GM12875 (cell line): ENCODE data around the gene BCAR3.
"Not testable (repeated sequence)": the region's sequence is repeated elsewhere in the genome, so short reads cannot be mapped to it uniquely, and the experiment has no call there.

Experiments used
- H3K4me3 ChIP-seq: one replicate; pipeline ENCODE4 v1.5.1; 2011; ENCODE audit warnings: low read depth, low read length, control low read depth
- CTCF ChIP-seq: IDR thresholded peaks from 2 replicates; pipeline ENCODE4 v1.5.1; 2011; ENCODE audit warnings: low read depth, mild to moderate bottlenecking, control low read depth, inconsistent platforms, low read length, moderate library complexity, borderline replicate concordance; ENCODE audit not compliant: insufficient read depth

Gene BCAR3

GRCh38 chr1:93662481-93663207 is 19.0 kb downstream of the BCAR3 start:
- TF ChIP-seq CTCF: no peak
- H3K4me3 ChIP-seq: no peak overlapping the region

- TF ChIP-seq CTCF: no peak
- H3K4me3 ChIP-seq: no peak overlapping the region
These were observed 19.7 kb downstream of the BCAR3 start for GRCh38 chr1:93661829-93662474.

GRCh38 chr1:93661341-93661740 is 20.3 kb downstream of the BCAR3 start:
- not testable (repeated sequence) for H3K4me3 ChIP-seq

GRCh38 chr1:93659822-93660503 is 21.7 kb downstream of the BCAR3 start:
- TF ChIP-seq CTCF: no peak
- no peak overlapping the region for H3K4me3 ChIP-seq

GRCh38 chr1:93658188-93658587 is 23.4 kb downstream of the BCAR3 start:
- no peak overlapping the region for H3K4me3 ChIP-seq
- TF ChIP-seq CTCF: no peak

GRCh38 chr1:93656491-93656890 is 25.1 kb downstream of the BCAR3 start:
- H3K4me3 ChIP-seq: no peak overlapping the region
- TF ChIP-seq CTCF: no peak

- TF ChIP-seq CTCF: no peak
- no peak overlapping the region for H3K4me3 ChIP-seq
These were observed 28.0 kb downstream of the BCAR3 start for GRCh38 chr1:93653656-93654055.
